GM18870 (cell line): ENCODE measurements around the gene FAM216A.
"Not testable (repeated sequence)": the region's sequence is repeated elsewhere in the genome, so short reads cannot be mapped to it uniquely, and the experiment has no call there.

Experiments used
- ATAC-seq: cut with Tn5 transposase; IDR thresholded peaks from one replicate; pipeline ENCODE4 v1.9.1; 2021; ENCODE audit warnings: moderate library complexity; ENCODE audit not compliant: unreplicated experiment

Gene FAM216A, protein sequence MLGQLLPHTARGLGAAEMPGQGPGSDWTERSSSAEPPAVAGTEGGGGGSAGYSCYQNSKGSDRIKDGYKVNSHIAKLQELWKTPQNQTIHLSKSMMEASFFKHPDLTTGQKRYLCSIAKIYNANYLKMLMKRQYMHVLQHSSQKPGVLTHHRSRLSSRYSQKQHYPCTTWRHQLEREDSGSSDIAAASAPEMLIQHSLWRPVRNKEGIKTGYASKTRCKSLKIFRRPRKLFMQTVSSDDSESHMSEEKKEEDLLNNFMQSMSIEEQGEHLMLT

DNA sequence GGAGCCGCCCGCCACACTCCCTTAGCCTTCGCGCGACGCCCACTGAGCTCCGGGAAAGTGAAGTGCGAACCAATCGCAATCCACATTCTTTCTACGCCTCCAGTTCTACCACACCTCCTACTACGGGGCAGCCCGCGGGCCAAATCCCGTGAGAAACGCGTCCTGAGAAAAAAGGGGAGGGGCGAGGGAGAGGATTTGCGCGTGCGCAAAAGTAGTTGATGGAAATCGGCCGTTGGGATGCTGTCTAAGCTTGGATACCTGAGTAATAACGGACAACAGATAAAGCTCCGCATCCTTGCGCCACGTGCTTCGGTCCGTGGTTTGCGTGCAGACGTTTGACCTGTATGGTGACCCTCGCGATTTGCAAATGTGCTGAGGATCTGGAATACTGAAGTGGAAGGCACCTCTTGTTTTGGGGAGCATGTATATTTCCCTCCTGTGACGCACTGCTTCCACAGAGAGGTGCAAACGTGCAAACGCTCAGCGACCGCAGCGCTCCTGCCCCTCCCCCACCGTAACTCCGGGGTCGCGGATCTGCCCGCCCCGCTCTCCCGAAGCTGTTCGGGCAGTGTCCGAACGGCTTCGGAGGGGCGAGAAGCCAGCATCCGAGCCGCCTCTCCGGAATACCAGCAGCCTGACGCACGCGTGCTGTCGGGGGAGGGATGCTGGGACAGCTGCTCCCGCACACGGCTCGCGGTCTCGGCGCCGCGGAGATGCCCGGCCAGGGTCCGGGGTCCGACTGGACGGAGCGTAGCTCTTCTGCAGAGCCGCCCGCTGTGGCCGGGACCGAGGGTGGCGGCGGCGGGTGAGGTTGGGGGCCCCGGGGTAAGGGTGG, at the start of gene FAM216A, which contains the start of gene GPN3:
FAM216A (plus strand) TSS at position 632 of the 835 bp plus-strand sequence; CDS start at position 663, 31 bp downstream.
GPN3 (minus strand) TSS at position 44 of the 835 bp plus-strand sequence. CDS start 54 bp downstream, outside the sequence.
- peak; percentile 76 for ATAC-seq

DNA sequence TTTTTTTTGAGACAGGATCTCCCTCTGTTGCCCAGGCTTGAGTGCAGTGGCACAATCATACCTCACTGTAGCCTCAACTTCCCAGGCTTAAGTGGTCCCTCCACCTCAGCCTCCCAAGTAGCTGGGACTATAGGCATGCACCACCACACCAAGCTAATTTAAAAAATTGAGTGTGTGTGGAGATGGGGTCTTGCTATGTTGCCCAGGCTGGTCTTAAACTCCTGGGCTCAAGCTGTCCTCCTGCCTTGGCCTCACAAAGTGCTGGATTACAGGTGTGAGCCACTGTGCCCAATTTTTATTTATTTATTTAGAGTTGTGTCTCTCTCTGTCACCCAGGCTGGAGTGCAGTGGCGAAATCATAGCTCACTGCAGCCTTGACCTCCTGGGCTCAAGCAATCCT, 48.0 kb upstream of the FAM216A start:
- not testable (repeated sequence) for ATAC-seq

DNA sequence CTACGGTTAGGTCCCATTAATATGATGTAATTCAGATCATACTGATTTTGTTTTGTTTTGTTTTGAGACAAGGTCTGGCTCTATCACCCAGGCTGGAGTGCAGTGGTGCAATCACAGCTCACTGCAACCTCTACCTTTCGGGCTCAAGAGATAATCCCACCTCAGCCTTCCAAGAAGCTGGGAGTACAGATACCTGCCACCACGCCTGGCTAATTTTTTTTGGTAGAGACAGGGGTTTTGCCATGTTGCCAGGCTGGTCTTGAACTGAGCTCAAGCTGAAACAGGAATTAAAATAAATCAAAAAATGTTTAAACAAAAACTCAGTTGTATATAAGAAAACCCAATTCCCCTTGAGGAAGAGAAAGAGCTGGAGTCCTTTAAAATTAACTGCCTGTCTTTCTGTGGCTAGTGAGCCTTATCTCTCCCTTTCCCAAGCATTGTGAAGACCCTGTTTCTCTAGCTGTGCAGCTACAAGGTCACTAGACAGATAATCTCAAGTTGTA, 47.4 kb upstream of the FAM216A start:
- no peak for ATAC-seq

DNA sequence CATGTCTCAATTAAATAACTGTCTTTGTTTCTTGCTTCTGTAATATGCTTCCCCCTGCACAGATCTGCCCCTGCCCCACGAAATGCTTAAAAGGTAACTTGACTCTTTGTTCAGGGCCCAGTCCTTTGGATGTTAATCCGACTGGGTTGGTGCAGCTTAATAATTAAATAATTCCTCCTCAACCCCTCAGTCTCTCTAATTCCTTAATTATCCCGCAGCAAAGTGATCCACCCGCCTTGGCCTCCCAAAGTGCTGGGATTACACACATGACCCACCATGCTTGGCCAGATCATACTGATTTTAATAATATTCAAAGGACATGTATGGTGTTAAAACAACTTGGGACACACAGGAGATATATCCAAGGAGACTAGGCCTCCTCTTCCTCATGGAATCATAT, 46.9 kb upstream of the FAM216A start:
- ATAC-seq: no peak

DNA sequence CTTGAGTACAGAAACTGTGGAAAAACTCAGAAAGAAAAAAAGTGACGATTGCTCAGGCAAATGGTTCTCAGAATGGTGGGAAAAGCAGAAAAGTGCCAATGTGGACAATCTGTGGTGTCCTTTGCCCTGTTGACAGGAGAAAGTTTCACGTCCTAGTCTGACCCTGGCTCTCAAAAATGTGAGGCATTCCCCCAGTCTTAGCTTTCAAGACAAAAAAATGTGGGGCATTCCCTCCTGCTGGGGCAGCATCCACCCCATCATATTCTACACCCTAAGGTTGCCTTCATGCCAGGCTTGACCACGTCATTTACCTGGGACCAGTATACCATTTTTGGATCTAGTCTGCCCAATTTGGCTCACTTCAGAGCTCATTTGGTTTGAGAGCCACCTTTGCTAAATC, 44.4 kb upstream of the FAM216A start:
- no peak for ATAC-seq

DNA sequence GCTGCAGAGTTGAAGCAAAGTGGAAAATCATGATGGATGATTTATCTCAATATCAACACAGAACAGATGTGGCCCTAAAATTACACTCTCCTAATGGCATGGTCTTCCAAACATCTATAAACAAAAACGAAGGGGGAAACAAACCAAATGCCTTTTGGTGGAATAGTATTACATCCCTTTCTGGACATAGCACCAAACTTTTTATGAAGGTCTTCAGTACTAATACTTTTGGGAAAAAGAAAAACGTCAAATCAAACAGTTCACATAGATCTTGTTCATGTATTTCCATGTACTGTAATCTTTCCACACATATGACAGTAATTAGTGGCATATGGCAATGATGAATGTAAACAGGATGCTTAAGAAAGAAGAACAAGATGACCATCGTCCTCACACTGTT, 42.2 kb upstream of the FAM216A start:
- no peak for ATAC-seq

DNA sequence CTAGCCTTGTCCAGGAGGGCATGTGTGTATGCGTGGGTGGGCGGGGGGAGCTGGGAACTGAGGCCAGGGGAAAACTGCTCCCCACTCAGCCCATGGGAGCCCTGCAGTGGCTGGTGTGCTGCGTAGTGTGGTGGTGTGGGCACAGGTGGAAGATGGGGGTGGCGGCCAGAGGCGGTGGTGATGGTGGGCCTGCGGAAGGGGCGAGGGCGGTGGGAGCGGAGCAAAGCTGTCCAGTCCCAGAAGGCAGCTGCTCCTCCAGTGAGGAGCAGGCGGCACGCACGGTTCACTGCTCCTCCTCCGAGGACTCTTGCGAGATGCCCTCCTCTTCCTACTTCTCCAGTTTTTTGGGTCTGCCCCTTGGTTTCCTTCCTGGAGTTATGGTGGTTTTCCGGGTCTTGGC, 39.0 kb upstream of the FAM216A start:
- not testable (repeated sequence) for ATAC-seq

DNA sequence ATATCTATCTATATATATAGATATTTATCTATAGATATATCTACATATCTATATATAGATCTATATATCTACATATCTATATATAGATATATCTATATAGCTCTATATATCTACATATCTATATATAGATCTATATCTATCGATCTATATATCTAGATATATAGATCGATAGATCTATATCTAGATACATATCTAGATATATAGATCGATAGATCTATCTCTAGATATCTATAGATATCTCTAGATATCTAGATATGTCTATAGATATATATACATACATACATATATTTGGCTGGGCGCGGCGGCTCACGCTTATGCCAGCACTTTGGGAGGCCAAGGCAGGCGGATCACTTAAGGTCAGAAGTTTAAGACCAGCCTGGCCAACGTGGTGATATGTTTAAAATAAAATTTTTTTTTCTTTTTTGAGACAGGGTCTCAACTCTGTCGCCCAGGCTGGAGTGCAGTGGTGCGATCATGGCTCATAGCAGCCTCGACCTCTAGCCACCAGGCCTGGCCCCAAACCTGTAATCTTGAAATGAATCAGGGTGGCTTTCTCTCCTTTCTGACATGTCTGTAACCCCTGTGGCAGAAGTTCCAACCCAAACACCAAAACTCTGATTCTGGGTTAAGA, 36.6 kb upstream of the FAM216A start:
- no peak for ATAC-seq

DNA sequence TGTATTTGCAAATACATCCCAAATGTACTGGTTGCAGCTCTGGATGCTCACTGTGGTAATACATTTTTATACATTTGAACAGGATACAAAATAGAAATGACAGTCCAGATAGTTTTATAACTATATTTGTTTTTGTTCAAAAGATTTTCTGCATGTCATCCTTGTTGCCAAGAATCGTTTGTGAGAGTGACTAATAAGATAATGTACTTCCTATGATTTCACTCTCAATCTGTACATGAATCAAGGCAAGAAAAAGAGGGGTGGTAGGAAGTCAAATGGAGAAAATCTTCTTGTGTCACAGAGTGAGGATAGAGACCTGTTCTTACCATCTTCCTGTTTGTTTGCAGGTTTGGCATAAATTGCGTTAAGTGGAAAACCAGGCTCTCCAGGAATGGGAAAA, 32.4 kb upstream of the FAM216A start:
- ATAC-seq: no peak

DNA sequence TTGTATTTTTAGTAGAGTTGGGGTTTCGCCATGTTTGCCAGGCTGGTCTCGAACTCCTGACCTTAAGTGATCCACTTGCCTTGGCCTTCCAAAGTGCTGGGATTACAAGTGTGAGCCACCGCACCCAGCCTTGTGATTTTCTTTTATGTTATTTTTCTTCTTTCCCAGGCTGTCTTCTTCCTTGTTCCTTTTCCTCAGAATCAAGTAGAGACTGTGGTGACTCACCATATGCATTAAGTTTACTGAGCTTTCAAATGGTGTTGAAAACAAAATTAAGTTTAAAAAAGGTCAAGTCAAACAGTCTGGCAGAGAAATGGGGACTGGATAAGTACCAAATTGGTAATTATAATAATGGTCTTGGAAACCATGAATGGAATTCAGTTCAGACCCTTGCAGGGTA, 24.2 kb upstream of the FAM216A start:
- ATAC-seq: no peak

DNA sequence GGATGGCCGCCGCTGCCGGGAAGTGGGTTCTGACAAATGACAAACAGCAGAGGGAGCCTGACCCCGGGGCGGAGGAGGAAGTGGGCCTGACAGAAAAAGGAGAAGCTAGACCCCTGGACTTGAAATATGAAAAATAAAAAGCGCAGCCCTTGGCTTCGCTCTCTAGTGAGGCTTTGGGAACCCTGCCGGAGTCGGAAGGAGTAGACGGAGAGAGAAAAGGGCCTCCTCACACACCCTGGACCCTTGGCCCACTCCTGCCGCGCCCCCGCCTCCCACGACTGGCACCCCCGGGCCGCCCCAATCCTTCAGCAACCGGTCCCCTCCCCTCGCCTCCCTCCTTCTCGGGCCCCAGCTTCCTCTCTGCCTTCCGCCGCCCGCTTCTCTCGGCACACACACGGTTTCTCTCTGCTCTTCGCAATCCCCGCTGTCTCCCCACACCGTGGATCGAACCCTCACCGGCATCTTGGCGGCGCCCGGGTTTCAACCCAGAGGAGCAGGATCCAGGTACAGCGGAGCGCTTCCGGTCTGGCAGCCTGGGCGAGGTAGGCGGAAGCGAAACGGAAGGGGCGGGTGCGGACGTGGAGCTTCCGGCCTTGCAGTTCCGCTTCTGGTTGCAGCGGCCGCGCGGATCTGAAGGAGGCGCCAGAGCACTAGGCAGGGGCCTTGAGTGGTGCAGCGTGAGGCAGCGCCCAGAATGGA, 18.7 kb upstream of the FAM216A start, which contains the start of gene ARPC3:
ARPC3 (minus strand) TSS at position 539 of the 699 bp plus-strand sequence; CDS start at position 462, 77 bp downstream.
- peak; percentile 69 for ATAC-seq

DNA sequence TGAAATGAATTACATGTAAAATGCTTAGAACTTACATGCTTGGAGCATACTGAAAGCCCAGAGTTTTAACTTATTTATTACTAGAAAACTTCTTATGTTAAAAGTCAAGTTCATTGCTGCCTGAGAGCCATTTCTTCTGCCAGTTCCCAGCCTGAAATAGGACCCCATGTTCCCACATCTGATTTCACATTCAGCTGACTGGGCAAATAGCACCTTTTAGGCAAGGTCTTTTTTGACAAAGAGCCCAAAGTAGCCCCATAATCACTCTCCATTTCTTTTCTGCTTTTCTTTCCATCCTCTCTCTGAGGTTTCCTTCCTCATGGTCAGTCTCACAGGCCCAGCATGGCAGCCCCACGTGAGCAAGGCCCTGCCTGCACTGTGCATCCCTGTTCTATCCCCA, 17.4 kb upstream of the FAM216A start:
- no peak for ATAC-seq

DNA sequence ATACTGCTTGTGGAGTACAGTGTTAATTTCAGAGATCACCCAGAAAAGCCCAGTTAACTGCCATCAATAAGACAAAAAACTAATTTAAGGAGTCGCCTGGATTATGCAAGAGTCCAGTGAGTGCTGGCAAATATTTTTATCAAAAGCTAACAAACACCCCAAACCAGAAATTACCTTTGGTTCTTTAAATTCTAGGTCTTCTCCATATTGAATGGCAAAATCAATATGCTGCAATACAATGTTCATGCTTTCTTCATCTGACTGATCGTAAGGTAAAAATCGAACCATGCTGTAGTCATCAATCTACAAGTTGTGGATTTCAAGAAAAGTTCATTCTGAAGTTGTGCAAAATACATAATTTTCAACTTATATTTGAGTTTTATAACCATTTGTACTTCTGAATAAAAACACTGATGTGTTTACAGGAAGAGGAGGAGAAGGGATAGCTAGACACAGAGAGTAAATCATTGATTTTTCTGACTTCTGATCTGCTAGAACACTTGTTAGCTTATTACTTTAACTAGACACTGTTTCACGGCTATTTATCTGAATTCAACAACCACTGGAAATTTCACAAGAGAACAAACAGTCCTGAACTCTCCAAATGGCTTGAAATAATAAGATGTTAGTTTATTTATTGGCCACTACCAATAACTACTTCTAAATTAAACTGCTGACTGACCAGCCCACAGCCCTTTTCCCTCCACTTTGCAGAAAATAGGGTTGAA, 14.9 kb upstream of the FAM216A start:
- no peak for ATAC-seq

DNA sequence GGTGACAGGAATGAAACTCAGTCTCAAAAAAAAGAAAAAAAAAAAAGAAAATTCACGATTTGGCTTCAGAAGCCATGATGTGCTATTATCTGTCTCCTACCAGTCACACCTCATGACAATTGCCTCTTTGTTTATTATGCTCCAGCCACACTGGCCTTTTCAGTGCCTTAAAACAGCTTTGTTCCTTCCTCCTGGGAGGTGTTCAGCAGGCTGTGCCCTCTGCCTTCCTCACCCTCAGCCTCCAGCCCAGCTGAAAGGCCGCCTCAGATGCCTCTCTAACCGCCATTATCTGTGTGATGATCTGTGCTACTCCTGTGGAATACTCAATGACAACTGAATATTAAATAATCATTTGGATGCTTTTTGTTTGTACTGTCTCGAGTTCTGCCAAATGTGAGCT, 9.9 kb upstream of the FAM216A start:
- no peak for ATAC-seq

DNA sequence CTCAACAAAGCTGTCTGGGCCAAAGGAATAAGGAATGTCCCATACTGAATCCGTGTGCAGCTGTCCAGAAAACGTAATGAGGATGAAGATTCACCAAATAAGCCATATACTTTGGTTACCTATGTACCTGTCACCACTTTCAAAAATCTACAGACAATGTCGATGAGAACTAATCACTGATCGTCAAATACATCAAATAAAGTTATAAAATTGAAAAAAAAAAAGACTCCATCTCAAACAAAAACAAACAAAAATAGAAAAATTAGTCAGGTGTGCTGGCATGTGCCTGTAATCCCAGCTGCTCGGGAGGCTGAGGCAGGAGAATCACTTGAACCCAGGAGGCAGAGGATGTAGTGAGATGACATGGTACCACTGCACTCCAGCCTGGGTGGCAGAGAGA, 7.5 kb upstream of the FAM216A start:
- not testable (repeated sequence) for ATAC-seq

DNA sequence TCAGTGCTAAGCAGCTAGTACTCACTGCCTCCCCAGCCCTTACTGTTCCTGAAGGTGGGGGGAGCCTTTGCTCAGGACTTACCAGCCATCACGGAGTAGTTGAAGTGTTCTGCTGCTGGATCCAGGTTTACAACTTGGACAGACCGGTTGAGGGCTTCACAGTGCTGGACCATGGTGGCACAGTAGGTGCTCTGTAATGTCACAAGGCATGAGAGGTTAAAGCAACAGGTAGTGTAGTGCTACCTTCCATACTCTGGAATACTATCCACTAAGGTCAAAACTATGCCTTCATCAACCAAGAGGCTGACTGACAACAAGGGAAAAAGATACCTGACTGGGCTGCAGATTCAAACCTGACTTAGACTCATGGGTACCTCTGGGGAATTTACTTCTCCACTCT, 3.6 kb upstream of the FAM216A start:
- ATAC-seq: no peak

DNA sequence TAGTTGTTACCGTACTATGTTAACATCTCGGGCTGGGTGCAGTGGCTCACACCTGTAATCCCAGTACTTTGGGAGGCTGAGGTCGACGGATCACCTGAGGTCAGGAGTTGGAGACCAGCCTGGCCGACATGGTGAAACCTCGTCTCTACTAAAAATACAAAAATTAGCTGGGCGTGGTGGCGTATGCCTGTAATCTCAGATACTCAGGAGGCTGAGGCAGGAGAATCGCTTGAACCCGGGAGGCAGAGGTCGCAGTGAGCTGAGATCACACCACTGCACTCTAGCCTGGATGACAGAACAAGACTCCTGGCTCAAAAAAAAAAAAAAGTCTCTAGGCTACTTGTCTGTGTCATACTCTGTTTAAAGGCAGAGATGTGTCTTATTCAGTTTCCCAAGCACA, 2.9 kb upstream of the FAM216A start:
- not testable (repeated sequence) for ATAC-seq

DNA sequence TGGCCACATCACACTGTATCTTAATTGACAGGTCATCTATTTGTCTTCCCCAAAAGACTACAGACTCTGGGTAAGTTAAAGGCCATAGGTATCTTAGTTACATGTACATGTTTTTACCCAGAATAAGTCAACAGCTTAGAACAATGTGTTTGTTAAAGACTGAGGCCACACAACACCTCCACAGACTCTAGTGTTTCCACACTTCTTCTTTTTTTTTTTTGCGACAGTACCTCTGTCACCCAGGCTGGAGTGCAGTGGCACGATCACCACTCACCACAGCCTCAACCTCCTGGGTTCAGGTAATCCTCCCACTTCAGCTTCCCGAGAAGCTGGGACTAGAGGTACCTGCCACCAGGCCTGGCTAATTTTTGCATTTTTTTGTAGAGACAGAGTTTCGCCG, 1.9 kb upstream of the FAM216A start:
- no peak for ATAC-seq

DNA sequence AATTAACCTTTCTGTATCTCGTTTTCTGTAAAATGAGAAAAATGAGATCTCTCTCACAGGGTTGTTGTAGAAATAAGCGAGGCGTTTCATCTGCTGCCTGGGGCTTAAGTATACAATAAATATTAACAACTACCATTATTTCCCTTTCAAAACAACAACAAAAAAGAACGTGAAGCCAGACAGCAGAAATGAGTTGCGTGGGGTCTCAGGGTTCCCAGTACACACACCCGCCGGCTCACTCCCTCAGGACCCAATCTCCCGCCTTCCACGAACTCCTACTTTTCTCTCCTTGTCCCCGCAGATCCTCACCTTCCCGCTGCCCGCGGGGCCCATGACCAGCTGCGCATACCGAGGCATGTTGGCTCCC, 815 bp upstream of the FAM216A start:
- ATAC-seq: no peak

DNA sequence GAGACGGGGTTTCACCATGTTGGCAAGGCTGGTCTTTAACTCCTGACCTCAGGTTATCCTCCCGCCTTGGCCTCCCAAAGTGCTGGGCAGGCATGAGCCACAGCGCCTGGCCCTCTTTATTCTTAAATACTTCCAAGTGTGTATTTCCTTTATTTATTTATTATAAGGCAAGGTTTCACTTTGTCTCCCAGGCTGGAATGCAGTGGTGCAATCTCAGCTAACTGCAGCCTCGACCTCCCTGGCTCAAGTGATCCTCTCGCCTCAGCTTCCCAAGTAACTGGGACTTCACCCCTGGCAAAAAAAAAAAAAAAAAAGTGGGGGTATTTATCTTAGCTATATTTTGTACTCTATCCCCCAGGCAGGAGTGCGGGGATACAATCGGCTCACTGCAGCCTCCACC, 6.8 kb downstream of the FAM216A start:
- ATAC-seq: no peak
